Psoas muscle (tissue), 8 donors: ENCODE measurements around the gene SFI1. TPM values are rescaled to one million over a fixed set of nuclear protein-coding genes. Genes with fewer than 3 reads are reported as not detected.
"Not testable (repeated sequence)": the region's sequence is repeated elsewhere in the genome, so short reads cannot be mapped to it uniquely, and the experiment has no call there.

Experiments
- ATAC-seq, 4 donors: fragments of 200-7000 bp; cut with Tn5 transposase; one replicate each; pipeline ENCODE4 v1.9.1; 2020; ENCODE audit warnings: moderate library complexity in 3 of 4, mild to moderate bottlenecking in 2 of 4
- DNase-seq, 2 donors: peaks; one replicate each; pipeline ENCODE4 v3.0.0-alpha.2; 2020
- H3K27ac ChIP-seq: fragments of 200-600 bp; one replicate; pipeline ENCODE4 v1.8.0; 2022
- H3K27me3 ChIP-seq, 3 donors: fragments of 200-600 bp in 1 of 3; one replicate each; pipeline versions ENCODE4 v1.6.1 to v1.8.0; 2013 to 2022; ENCODE audit warnings: low read length in 2 of 3, mild to moderate bottlenecking in 2 of 3, moderate library complexity in 1 of 3; ENCODE audit not compliant: insufficient read depth in 3 of 3
- H3K36me3 ChIP-seq, 2 donors: fragments of 200-600 bp in 1 of 2; one replicate each; pipeline versions ENCODE4 v1.6.1 to v1.8.0; 2013 to 2022; ENCODE audit warnings: low read depth in 1 of 2, mild to moderate bottlenecking in 1 of 2, moderate library complexity in 1 of 2; ENCODE audit not compliant: insufficient read depth in 1 of 2
- H3K4me1 ChIP-seq: fragments of 200-600 bp; one replicate; pipeline ENCODE4 v1.8.0; 2022
- H3K4me3 ChIP-seq: fragments of 200-600 bp; one replicate; pipeline ENCODE4 v1.8.0; 2022; ENCODE audit warnings: mild to moderate bottlenecking
- H3K9me3 ChIP-seq: fragments of 200-600 bp; one replicate; pipeline ENCODE4 v1.8.0; 2022
- CTCF ChIP-seq: fragments of 200-600 bp; IDR thresholded peaks from one replicate; pipeline ENCODE4 v1.8.0; 2022; ENCODE audit warnings: antibody characterized with exemption
- WGBS, 3 donors: extraction: QIAGEN DNeasy Blood & Tissue Kit; methylation state at CpG; one replicate each; pipeline versions ENCODE4 v1.1.6 to v1.1.7; 2013; 5-methylcytosine and 5-hydroxymethylcytosine counted together
- intact Hi-C, 2 donors: fragments of 100-400 bp; cut with DNase I; formaldehyde crosslinking; loops; one replicate each; pipeline versions ENCODE4 v1.11.0 to v1.14.2; 2022
- polyA plus RNA-seq, 3 donors: library from polyadenylated mRNA; stranded (reverse); fragments of 200-250 nt; gene quantifications; one replicate each; pipeline ENCODE4 v1.2.3, GENCODE V29; 2013
- total RNA-seq, 4 donors: library from RNA; stranded (reverse); fragmentation: NEBNext Ultra II Directional in 2 of 4; extraction: Animal tissue kit (Norgen Biotek cat#: 25700) in 2 of 4; gene quantifications; one replicate each; pipeline versions ENCODE4 v1.2.1 to v1.2.4, GENCODE V29; 2021 to 2023
- donor health status: healthy with polysubstance abuse.
- donor health status: DM: no; HTN: no; CAD: no; lungs with moderate emphysema.
- donor health status: Bipolar disorder and iron deficiency.
- donor health status: healthy.
- donor health status: DM: yes; HTN: yes; CAD: no.
- donor health status: DM: no; HTN: no; CAD: no.
- donor health status: DM: no; HTN: no; CAD: no.
- donor health status: DM: yes; HTN: yes; CAD: no.

Gene SFI1
- total and polyA plus RNA-seq, 7 donors: 1.5 to 8.6 (median 3.9) TPM

GRCh38 chr22:31474743-31475142, 21.6 kb upstream of the SFI1 start:
- peaks cover 8% of the 10 kb centered on the region for H3K4me1 ChIP-seq
- H3K9me3 ChIP-seq: no peaks in the 10 kb centered on the region
- no peak for TF ChIP-seq CTCF
- intact Hi-C loops: no loop called here
- H3K27me3 ChIP-seq: no peaks in the 10 kb centered on the region
- 96 to 97% (median 97%) methylated on average over 2 of the region's 2 CpGs for WGBS, 3 donors
- no peak for DNase-seq
- ATAC-seq: no peak
- no peak overlapping the region for H3K4me3 ChIP-seq
- H3K27ac ChIP-seq: no peak overlapping the region
- H3K36me3 ChIP-seq: peaks cover 2 to 38% of the 10 kb centered on the region in 2 donors

DNA sequence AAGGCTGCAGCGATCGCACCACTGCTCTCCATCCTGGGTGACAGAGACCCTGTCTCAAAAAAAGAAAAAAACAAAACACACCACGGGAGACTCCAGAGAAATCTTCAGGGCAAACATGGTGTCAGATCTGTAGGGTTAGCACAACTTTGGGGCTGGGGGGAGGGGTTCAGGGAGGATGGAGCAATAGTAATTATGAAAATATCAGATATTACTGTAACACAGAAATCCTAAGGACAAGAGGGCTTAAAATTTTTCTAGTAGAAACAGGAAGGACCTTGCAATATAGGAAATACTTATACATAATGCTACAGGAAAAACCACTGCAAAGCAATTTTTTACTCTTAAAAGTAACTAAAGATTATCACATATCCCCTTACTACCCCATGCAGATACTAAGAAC, 20.5 kb upstream of the SFI1 start:
- ATAC-seq: no peak
- Histone ChIP-seq H3K9me3 (no peaks in the 10 kb centered on the region), H3K27me3 (no peaks in the 10 kb centered on the region), H3K4me1 (peaks cover 8% of the 10 kb centered on the region), H3K36me3 (peaks cover 2 to 35% of the 10 kb centered on the region in 2 donors), H3K27ac (no peak overlapping the region), H3K4me3 (no peak overlapping the region)
- WGBS, 3 donors: 89 to 96% (median 90%) methylated on average over 3 of the region's 3 CpGs
- intact Hi-C loops: no loop called here
- no peak for TF ChIP-seq CTCF
- no peak for DNase-seq

DNA sequence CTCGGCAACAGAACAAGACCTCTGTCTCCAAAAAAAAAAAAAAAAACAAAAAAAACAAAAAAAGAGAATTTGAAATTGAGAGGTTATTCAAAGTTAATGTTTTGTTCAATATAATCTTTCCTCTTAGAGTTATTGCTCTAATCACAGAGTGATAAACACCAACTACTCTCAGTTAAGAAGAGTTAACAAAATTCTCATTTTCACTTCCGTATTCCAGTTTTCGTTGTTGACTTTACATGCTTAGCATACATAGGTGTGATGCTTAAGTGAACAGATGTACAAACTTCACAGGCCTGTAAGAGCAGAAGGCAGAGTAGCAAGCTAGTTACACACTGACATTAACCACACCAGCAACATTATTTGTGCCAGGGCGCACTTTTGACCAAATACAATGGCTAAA, 19.0 kb upstream of the SFI1 start:
- ATAC-seq: no peak

GRCh38 chr22:31481129-31481528, 15.2 kb upstream of the SFI1 start:
- no peak for ATAC-seq
- no peak for TF ChIP-seq CTCF
- 89 to 98% (median 93%) methylated on average over 3 of the region's 3 CpGs for WGBS, 3 donors
- no peaks in the 10 kb centered on the region for H3K9me3 ChIP-seq
- H3K36me3 ChIP-seq: peaks cover 2 to 64% of the 10 kb centered on the region in 2 donors
- no peak overlapping the region for H3K4me3 ChIP-seq
- no peak for DNase-seq
- H3K27me3 ChIP-seq: no peaks in the 10 kb centered on the region
- H3K4me1 ChIP-seq: no peaks in the 10 kb centered on the region
- no peak overlapping the region for H3K27ac ChIP-seq
- intact Hi-C loops: loop anchor here in 1 of 2 donors (10.0 kb wide), 1 partner anchor 136 kb away; the partner anchor contains the start of gene PATZ1

More for the DNA sequence above, 19.0 kb upstream of the SFI1 start:
- Histone ChIP-seq H3K4me1 (peaks cover 8% of the 10 kb centered on the region), H3K4me3 (no peak overlapping the region), H3K9me3 (no peaks in the 10 kb centered on the region), H3K27ac (no peak overlapping the region), H3K36me3 (peaks cover 0 to 40% of the 10 kb centered on the region in 2 donors), H3K27me3 (no peaks in the 10 kb centered on the region)
- DNase-seq: no peak
- TF ChIP-seq CTCF: no peak
- intact Hi-C loops: no loop called here
- 92 to 95% (median 95%) methylated on average over 4 of the region's 4 CpGs for WGBS, 3 donors

DNA sequence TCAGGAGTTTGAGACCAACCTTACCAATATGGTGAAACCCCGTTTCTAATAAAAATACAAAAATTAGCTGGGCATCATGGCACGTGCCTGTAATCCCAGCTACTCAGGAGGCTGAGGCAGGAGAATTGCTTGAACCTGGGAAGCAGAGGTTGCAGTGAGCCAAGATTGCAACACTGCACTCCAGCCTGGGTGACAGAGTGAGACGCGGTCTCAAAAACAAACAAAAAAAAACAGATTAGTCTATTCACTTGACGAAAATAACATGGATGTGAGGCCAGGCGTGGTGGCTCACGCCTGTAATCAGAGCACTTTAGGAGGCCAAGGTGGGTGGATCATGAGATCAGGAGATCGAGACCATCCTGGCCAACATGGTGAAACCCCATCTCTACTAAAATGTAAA, 13.9 kb upstream of the SFI1 start:
- H3K27me3 ChIP-seq, H3K9me3 ChIP-seq, ATAC-seq, DNase-seq, H3K4me3 ChIP-seq, H3K27ac ChIP-seq, H3K4me1 ChIP-seq: not testable (repeated sequence)
- H3K36me3 ChIP-seq: peaks cover 2 to 74% of the 10 kb centered on the region in 2 donors
- WGBS, 3 donors: 86 to 92% (median 86%) methylated on average over 8 of the region's 8 CpGs
- intact Hi-C loops: loop anchor here in 1 of 2 donors (10.0 kb wide), 1 partner anchor 138 kb away; the partner anchor contains the start of gene PATZ1

DNA sequence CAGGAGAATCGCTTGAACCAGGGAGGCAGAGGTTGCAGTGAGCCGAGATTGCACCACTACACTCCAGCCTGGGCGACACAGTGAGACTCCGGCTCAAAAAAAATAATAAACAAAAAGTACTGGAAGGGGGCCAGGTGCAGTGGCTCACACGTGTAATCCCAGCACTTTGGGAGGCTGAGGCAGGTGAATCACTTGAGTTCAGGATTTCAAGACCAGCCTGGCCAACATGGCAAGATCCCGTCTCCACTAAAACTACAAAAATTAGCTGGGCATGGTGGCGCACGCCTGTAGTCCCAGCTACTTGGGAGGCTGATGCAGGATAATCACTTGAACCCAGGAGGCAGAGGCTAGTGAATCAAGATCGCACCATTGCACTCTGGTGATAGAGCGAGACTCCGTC, 10.0 kb upstream of the SFI1 start:
- not testable (repeated sequence) for H3K27me3 ChIP-seq, ATAC-seq, H3K4me3 ChIP-seq, DNase-seq, H3K27ac ChIP-seq, H3K9me3 ChIP-seq
- intact Hi-C loops: loop anchor here in 1 of 2 donors (10.0 kb wide), 1 partner anchor 142 kb away; the partner anchor contains the start of gene PATZ1
- peaks cover 21% of the 10 kb centered on the region for H3K4me1 ChIP-seq
- WGBS, 3 donors: 93 to 95% (median 94%) methylated on average over 11 of the region's 11 CpGs
- H3K36me3 ChIP-seq: peaks cover 2 to 65% of the 10 kb centered on the region in 2 donors
